HG02642 (cell line): ENCODE data around the gene KRIT1.
"Not testable (repeated sequence)": the region's sequence is repeated elsewhere in the genome, so short reads cannot be mapped to it uniquely, and the experiment has no call there.

Source experiments
- ATAC-seq: cut with Tn5 transposase; IDR thresholded peaks from one replicate; pipeline ENCODE4 v1.9.1; 2021; ENCODE audit warnings: mild to moderate bottlenecking; ENCODE audit not compliant: unreplicated experiment, poor library complexity

Gene KRIT1

DNA sequence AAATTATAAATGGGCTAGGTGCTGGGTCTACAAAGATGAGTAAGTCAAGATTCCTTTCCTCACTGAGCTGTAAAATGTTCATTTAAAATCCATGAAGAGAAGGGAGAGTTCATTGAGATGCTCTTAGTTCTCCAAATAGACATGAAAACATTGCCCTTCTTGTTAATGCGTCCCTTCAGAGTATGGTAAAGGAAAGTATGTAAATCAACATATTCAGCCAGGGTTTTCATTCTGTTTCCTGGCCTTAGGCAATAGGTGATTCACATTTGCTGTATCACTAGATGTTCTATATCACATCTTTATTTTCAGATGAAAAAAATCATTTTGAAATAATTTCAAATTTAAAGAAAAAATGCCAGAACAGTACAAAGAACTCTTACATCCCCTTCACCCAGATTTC is 5.5 kb upstream of the KRIT1 start:
- ATAC-seq: no peak

GRCh38 chr7:92250603-92251002 is 4.9 kb upstream of the KRIT1 start:
- ATAC-seq: no peak

DNA sequence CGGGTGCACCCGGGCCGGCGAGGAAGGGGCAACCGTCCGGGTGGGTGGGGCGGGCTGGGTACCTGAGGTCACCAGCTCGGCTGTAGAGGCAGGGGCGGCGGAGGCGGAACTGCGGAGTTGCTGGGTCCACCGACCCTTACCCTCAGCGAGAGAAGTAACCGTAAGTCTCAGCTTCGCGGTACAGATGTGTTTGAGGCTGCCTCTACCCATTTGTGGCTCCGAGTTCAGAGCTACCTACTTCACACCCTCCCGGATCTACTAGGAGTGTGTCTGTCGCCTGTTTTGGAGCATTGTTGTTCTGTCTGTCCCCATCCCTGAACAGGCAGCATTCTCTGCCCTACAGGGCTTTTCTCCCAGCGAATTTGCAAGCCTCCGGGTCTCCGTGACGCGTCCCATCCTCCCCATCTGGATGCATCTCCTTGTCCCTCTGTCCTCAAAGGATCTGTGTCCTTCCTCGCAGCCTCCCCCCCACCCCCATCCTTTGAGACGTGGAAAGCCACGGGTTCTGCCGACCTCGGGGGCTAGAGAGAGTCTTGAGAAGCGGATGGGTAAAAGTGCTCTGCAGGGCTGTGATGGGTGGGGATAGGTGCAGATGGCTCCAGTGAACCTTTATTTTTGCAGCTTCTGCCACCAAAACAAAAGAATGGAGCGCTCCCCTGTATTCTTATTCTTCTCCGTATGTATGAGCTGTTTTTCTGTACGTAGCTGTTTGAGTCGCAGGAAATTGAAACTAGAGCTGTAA is 817 bp upstream of the KRIT1 start:
- ATAC-seq: peak; percentile 34

DNA sequence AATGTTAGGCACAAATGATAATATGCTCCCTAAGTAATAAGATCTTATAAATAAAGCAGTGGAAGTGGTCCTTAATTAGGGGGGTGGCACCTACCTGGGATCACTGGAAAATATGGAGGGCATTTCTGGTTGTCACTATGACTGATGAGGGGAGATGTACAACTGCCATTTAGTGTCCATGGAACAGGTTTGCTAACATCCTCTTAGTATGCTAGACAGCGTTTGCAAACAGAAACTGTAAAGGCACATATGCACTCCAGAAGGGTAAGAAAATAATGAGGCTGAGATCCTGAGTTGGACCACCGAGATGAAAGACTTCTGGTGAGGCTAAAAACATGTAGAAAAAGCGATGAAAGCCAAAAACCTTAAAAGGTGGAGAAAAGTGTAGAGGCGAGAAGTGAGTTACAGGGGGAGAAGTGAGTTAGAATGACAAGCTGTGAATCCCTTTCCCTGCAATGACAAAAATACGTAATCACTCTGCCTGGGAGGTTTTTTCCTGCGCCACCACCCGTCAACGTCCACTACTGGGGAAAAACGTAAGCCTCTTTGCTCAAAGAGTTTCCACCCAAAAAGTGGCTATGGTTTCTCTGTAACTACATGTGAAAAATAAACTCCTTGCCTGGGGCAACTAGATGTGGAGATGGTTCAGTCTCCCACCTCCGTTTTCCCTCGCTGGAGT is 767 bp downstream of the KRIT1 start:
- ATAC-seq: peak; percentile 1

- ATAC-seq: no peak
Observed at GRCh38 chr7:92242972-92243371, 2.7 kb downstream of the KRIT1 start.

- ATAC-seq: no peak
Observed at GRCh38 chr7:92230547-92230946, 15.2 kb downstream of the KRIT1 start.

DNA sequence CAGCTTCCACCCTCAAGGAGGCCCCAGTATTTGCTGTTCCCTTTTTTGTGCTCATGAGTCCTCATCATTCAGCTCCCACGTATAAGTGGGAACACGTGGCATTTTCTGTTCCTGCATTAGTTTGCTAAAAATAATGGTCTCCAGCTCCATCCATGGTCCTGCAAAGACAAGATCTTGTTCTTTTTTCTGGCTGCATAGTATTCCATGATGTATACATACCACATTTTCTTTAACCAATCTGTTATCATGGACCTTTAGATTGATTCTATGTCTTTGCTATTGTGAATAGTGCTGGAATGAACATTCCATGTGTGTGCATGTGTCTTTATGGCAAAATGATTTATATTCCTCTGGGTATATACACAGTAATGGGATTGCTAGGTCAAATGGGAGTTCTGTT is 17.0 kb downstream of the KRIT1 start:
- no peak for ATAC-seq

- no peak for ATAC-seq
Observed at GRCh38 chr7:92228100-92228499, 17.6 kb downstream of the KRIT1 start.

DNA sequence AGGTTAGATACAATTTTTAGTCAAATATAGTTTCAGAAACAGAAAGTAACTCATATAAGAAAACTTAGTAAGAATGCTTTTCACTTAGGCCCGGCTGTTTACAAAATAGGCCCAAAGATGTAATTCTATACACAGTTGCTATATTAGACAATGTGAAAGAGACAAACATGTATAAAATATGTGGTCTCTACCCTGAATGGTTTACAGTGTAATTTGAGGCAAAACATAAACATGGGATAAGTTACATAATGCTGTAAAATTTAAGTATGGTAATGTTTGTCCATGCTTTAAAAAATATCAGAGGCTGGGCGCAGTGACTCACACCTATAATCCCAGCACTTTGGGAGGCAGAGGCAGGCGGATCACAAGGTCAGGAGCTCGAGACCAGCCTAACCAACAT is 18.7 kb downstream of the KRIT1 start:
- ATAC-seq: no peak

- ATAC-seq: no peak
Observed at GRCh38 chr7:92221766-92222165, 23.9 kb downstream of the KRIT1 start.

DNA sequence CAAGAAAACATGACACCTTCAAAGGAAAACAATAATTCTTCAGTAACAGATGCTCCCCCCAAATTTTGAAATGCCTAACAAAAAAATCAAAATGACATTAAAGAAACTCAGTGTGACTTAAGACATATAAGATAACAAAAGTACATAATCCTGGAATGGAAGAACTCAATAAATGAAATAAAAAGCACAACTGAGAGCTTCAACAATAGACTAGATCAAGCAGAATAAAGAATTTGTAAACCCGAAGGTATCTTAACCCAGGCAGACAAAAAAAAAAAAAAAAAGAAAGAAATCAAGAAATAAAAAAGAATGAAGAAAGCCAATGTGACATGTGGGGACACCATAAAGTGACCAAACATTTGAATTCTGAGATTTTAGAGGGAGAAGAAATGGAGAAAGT is 39.0 kb downstream of the KRIT1 start:
- ATAC-seq: no peak

DNA sequence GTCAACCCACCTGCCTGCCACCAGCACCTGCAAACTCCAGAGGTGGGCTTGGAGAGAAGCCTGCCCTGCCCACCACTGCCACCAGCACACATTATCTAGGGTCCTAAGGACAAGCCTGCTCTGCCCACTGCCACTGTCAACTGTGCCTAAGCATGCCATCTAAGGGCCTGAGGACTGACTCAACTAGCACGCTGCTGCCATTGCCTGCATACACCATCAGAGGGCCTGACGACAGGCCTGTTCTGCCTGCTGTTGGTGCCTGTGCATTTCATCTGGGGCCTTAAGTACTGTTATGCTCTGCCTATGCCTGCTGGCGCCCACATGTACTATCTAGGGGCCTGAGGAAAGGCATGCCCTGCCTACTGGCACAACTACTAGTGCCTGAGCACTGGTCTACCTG is 39.7 kb downstream of the KRIT1 start:
- no peak for ATAC-seq

DNA sequence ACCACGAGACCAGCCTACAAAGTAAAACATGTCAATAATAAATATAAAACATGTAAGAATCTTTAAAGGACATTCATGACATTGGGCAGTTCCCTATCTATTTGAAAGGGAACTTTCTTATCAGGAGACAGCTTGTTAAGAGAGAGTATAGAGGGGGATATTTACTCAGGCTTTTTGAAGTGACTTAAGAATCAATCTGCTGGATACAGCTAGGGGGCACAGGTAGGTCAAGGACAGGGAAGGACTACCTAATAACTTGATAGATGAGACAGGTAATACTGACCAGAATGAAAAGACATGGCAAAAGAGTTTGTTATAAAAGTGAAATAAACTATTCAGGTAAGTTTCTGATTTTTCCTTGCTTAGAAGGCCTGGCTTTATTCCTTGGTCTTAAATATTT is 44.9 kb downstream of the KRIT1 start:
- ATAC-seq: no peak

DNA sequence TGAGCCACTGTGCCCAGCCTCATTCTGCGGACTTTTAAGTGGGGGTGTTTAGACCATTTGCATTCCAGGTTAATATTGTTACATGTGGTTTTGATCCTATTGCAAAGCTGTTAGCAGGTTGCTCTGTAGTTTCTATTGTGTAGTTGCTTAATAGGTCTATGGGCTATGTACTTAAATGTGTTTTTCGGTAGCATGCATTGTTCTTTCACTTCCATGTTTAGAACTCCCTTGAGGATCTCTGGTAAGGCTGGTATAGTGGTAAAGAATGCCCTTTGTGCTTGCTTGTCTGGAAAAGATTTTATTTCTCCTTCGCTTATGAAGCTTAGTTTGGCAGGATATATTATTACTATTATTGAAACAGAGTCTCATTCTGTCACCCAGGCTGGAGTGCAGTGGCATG is 53.4 kb downstream of the KRIT1 start:
- no peak for ATAC-seq

- not testable (repeated sequence) for ATAC-seq
Observed at GRCh38 chr7:92189246-92189645, 56.5 kb downstream of the KRIT1 start.

DNA sequence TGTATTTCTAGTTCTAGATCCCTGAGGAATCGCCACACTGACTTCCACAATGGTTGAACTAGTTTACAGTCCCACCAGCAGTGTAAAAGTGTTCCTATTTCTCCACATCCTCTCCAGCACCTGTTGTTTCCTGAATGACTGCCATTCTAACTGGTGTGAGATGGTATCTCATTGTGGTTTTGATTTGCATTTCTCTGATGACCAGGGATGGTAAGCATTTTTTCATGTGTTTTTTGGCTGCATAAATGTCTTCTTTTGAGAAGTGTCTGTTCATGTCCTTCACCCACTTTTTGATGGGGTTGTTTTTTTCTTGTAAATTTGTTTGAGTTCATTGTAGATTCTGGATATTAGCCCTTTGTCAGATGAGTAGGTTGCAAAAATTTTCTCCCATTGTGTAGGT is 61.4 kb downstream of the KRIT1 start:
- not testable (repeated sequence) for ATAC-seq

DNA sequence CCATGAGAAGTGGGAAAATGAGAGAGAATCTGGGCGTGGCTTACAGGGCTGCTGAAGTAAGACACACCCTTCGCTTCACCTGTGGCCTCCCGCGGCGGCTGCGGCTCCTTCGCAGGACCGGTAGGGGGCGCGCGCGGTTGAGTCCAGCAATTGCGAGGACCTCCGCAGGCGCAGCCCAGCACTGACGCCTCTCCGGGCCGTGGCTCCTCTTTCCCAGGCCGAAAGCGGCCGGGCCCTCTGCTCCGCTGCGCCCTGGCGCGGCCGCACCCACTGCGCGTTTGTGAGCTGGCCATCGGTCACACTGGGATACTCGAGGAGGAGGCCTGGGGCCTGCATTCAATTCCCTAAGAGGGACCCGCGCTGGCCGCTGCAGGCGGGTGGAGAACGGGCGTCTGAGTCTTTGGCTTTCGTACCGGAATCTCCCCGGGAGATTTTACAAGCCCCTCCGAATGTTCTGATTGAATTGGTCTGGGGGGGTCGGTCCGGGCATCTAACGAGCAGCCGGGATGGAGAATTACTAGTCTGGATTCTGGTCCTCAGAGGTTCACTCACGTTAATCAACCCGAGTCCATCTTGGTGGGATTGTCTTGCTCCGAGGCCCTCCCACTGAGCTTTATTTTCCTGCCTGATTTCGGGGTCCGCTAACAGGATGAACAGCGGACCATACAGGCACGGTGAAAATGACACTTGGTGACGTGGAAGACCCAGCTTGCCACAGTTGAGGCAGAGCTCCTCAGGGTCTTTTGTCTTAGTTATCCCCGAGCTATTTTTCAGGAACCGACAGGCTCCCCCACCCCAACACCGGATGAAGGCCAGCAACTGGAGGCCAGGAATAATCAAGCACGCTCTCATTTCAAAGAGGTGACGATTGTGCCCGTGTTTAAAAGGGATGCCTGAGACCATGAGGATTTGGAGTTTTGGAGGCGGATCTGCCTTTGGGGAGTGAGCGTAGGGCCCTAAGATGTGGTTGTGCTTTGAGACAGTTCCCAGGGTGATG is 66.5 kb downstream of the KRIT1 start, which contains the start of gene LRRD1:
Gene LRRD1 (minus strand): TSS at position 215 of the 997 bp plus-strand sequence. CDS start 13,940 bp downstream, outside the sequence.
- ATAC-seq: peak; percentile 100

DNA sequence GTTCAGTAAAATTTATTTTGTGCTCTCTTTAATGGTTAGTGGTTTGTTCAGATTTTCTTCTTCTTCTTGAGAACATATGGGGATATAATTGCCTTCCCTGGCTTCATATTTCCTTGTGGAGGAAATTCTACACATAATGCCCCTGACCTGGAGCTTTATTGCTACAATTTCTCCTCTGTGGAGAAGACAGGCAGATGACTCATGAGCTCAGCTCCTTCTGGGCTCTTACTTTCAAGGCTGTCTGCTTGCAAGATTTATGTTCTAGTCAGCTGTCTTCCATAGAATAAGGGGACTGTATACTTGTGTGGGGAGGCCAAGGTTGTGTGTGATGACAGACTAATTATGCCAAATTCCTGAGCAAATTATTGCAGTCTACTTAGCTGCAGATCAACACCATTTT is 68.4 kb downstream of the KRIT1 start:
- ATAC-seq: no peak

DNA sequence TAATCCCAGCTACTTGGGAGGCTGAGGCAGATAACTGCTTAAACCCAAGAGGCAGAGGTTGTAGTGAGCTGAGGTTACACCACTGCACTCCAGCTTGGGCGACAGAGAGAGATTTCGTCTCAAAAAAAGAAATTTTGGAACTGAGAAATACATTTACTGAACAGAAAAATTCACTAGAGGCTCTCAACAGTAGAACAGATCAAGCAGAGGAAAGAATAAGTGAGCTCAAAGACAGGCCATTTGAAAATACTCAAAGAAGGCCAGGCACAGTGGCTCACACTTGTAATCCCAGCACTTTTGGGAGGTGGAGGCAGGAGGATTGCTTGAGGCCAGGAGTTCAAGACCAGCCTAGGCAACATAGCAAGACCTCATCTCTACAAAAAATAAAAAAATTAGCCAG is 76.2 kb downstream of the KRIT1 start:
- not testable (repeated sequence) for ATAC-seq

DNA sequence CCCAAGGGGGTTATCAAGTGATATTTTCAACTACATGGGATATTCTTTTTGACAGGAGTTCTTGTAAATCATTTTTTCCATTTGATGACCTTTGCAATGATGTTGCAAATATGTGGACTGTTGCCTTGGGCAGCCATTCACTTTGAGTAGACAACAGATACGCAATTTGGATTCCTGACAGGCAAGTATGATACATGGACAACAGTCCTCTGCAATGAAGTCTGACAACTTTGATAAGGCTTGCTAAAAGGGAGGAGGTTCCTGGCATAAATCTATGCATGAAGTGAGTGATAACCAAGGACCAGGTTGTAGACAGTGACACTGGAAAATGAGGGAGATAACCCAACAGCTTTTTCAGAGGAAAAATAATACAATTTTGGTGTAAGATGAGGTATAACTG is 84.4 kb downstream of the KRIT1 start:
- no peak for ATAC-seq
